GM23338 (cell line): ENCODE measurements around the gene TMEM116. TPM values are rescaled to one million over a fixed set of nuclear protein-coding genes. Genes with fewer than 3 reads are reported as not detected.

ENCODE experiments used
- ATAC-seq: fragments of 200-7000 bp; cut with Tn5 transposase; 3 replicates; pipeline ENCODE4 v1.9.1; 2020
- DNase-seq: peaks from one replicate; pipeline ENCODE4 v3.0.0-alpha.2; 2015; ENCODE audit warnings: low spot score
- H2AFZ ChIP-seq: fragments of 200-600 bp; sonication (generic); 2 replicates; pipeline ENCODE4 v1.8.0; 2016; ENCODE audit warnings: antibody characterized with exemption, mild to moderate bottlenecking, moderate library complexity
- H3F3A ChIP-seq: fragments of 200-600 bp; sonication (generic); replicated peaks from 2 replicates; pipeline ENCODE4 v1.8.0; 2017; ENCODE audit warnings: antibody characterized with exemption, mixed run types, low read depth
- H3K27ac ChIP-seq: fragments of 200-600 bp; sonication (generic); 2 replicates; pipeline ENCODE4 v1.6.1; 2016; ENCODE audit warnings: low read depth
- H3K27me3 ChIP-seq: fragments of 200-600 bp; sonication (generic); 2 replicates; pipeline ENCODE4 v1.8.0; 2016; ENCODE audit warnings: mild to moderate bottlenecking, mixed run types, moderate library complexity; ENCODE audit not compliant: insufficient read depth
- H3K36me3 ChIP-seq: fragments of 200-600 bp; sonication (generic); 2 replicates; pipeline ENCODE4 v1.8.0; 2016; ENCODE audit warnings: mild to moderate bottlenecking; ENCODE audit not compliant: insufficient read depth
- H3K4me1 ChIP-seq: fragments of 200-600 bp; sonication (generic); 2 replicates; pipeline ENCODE4 v1.8.0; 2016; ENCODE audit warnings: mild to moderate bottlenecking, moderate library complexity; ENCODE audit not compliant: insufficient read depth
- H3K4me2 ChIP-seq: fragments of 200-600 bp; sonication (generic); 2 replicates; pipeline ENCODE4 v1.7.1; 2017; ENCODE audit warnings: mixed run types
- H3K4me3 ChIP-seq: fragments of 200-600 bp; sonication (generic); 2 replicates; pipeline ENCODE4 v1.6.1; 2016; ENCODE audit warnings: mixed run types
- H3K79me2 ChIP-seq: fragments of 200-600 bp; sonication (generic); replicated peaks from 2 replicates; pipeline ENCODE4 v1.8.0; 2017; ENCODE audit warnings: mild to moderate bottlenecking; ENCODE audit not compliant: insufficient read depth
- H3K9me2 ChIP-seq: fragments of 200-600 bp; sonication (generic); 2 replicates; pipeline ENCODE4 v1.8.0; 2017; ENCODE audit not compliant: insufficient read depth
- H4K20me1 ChIP-seq: fragments of 200-600 bp; sonication (generic); replicated peaks from 2 replicates; pipeline ENCODE4 v1.8.0; 2017; ENCODE audit warnings: mild to moderate bottlenecking; ENCODE audit not compliant: insufficient read depth
- H3K27ac Mint-ChIP-seq: 2 replicates; pipeline ENCODE4 v1.8.0; 2020; ENCODE audit warnings: inconsistent platforms, mild to moderate bottlenecking, moderate library complexity, mixed read lengths
- H3K27me3 Mint-ChIP-seq: 3 replicates; pipeline ENCODE4 v1.8.0; 2022; ENCODE audit warnings: low read depth, mild to moderate bottlenecking, moderate library complexity, mixed read lengths, inconsistent platforms; ENCODE audit not compliant: insufficient read depth, poor library complexity
- H3K36me3 Mint-ChIP-seq: 3 replicates; pipeline ENCODE4 v1.8.0; 2021; ENCODE audit warnings: low read depth, mild to moderate bottlenecking, inconsistent platforms, moderate library complexity, mixed read lengths
- H3K4me1 Mint-ChIP-seq: 3 replicates; pipeline ENCODE4 v1.8.0; 2020; ENCODE audit warnings: mild to moderate bottlenecking, inconsistent platforms, mixed read lengths
- H3K4me3 Mint-ChIP-seq: 3 replicates; pipeline ENCODE4 v1.8.0; 2021; ENCODE audit warnings: moderate library complexity, mild to moderate bottlenecking, inconsistent platforms, mixed read lengths
- H3K9me3 Mint-ChIP-seq: 3 replicates; pipeline ENCODE4 v1.8.0; 2020; ENCODE audit warnings: moderate library complexity, mild to moderate bottlenecking, inconsistent platforms, mixed read lengths
- CREB1 ChIP-seq: fragments of 250-450 bp; sonication (Bioruptor Pico); IDR thresholded peaks from 2 replicates; pipeline ENCODE4 v1.5.0; 2020; ENCODE audit warnings: low read depth, mild to moderate bottlenecking, moderate library complexity
- EZH2 ChIP-seq: fragments of 200-600 bp; sonication (generic); IDR thresholded peaks from one replicate; pipeline ENCODE4 v1.8.0; 2017; ENCODE audit warnings: antibody characterized with exemption, mild to moderate bottlenecking, low read depth; ENCODE audit not compliant: unreplicated experiment
- EZH2phosphoT487 ChIP-seq: fragments of 200-600 bp; sonication (generic); IDR thresholded peaks from one replicate; pipeline ENCODE4 v1.8.1; 2018; ENCODE audit warnings: antibody characterized with exemption; ENCODE audit not compliant: unreplicated experiment
- POLR2AphosphoS5 ChIP-seq: IDR thresholded peaks from 2 replicates; pipeline ENCODE4 v1.6.1; 2016; ENCODE audit warnings: antibody characterized with exemption, low read depth
- ZNF114 ChIP-seq: fragments of 250-450 bp; sonication (Bioruptor Pico); IDR thresholded peaks from 2 replicates; pipeline ENCODE4 v1.5.0; 2020; ENCODE audit warnings: mild to moderate bottlenecking, moderate library complexity
- polyA plus RNA-seq: library from polyadenylated mRNA; unstranded; fragments of >200 nt; fragmentation: Nextera tagmentation; extraction: Ambion mirVana; gene quantifications from 2 replicates; pipeline ENCODE4 v1.2.1, GENCODE V29; 2016
- total RNA-seq: library from RNA; depleted of rRNA; stranded (reverse); fragments of >200 nt; shearing (Covaris generic); gene quantifications from 2 replicates; pipeline ENCODE4 v1.2.3, GENCODE V29; 2014
- TF ChIP-seq, protein P1 (sequence below): IDR thresholded peaks from 2 replicates; pipeline ENCODE4 v1.6.1; 2016; ENCODE audit warnings: antibody characterized with exemption
- TF ChIP-seq, protein P2 (sequence below): IDR thresholded peaks from one replicate; pipeline ENCODE4 v1.6.1; 2018; ENCODE audit warnings: antibody characterized with exemption; ENCODE audit not compliant: unreplicated experiment
- TF ChIP-seq, protein P3 (sequence below): fragments of 250-450 bp; sonication (Bioruptor Pico); IDR thresholded peaks from 2 replicates; pipeline ENCODE4 v1.5.0; 2020; ENCODE audit warnings: mild to moderate bottlenecking, moderate library complexity

The TMEM116 gene
- total and polyA plus RNA-seq, 2 experiments from 2014 or later, result 8.0 to 10.4 TPM

DNA sequence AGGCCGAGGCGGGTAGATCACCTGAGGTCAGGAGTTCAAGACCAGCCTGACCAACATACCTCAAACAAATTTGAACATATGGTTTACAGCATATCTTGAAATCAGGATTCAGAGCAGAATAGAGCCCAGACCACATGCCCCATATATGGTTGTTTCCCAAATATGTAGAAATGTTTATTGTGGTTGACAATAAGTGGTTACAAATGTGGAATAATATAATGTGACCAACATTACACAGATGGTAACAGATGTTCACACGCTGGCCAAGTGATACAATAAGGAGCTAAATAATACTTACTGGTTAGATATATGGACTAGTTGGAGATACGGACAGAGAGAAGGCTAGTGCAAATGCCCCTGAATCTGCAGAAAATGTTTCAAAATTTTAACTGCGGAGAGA is 85.6 kb downstream of the TMEM116 start:
- ATAC-seq (no peak), DNase-seq (no peak)
- no peaks in the 10 kb centered on the region for H3K4me1 Mint-ChIP-seq
- no peaks in the 10 kb centered on the region for H3K9me3 Mint-ChIP-seq
- H3K36me3 Mint-ChIP-seq, result no peaks in the 10 kb centered on the region
- no peak overlapping the region for H2AFZ ChIP-seq
- no peak overlapping the region for H3K4me3 Mint-ChIP-seq
- H3K27me3 ChIP-seq, result no peaks in the 10 kb centered on the region
- no peaks in the 10 kb centered on the region for H4K20me1 ChIP-seq
- H3K27ac ChIP-seq, result no peak overlapping the region
- H3K4me1 ChIP-seq, result no peaks in the 10 kb centered on the region
- TF ChIP-seq EZH2phosphoT487, result no peak
- TF ChIP-seq POLR2AphosphoS5, result no peak
- TF ChIP-seq, protein P1, sequence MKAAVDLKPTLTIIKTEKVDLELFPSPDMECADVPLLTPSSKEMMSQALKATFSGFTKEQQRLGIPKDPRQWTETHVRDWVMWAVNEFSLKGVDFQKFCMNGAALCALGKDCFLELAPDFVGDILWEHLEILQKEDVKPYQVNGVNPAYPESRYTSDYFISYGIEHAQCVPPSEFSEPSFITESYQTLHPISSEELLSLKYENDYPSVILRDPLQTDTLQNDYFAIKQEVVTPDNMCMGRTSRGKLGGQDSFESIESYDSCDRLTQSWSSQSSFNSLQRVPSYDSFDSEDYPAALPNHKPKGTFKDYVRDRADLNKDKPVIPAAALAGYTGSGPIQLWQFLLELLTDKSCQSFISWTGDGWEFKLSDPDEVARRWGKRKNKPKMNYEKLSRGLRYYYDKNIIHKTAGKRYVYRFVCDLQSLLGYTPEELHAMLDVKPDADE, result no peak
- TF ChIP-seq, protein P2, sequence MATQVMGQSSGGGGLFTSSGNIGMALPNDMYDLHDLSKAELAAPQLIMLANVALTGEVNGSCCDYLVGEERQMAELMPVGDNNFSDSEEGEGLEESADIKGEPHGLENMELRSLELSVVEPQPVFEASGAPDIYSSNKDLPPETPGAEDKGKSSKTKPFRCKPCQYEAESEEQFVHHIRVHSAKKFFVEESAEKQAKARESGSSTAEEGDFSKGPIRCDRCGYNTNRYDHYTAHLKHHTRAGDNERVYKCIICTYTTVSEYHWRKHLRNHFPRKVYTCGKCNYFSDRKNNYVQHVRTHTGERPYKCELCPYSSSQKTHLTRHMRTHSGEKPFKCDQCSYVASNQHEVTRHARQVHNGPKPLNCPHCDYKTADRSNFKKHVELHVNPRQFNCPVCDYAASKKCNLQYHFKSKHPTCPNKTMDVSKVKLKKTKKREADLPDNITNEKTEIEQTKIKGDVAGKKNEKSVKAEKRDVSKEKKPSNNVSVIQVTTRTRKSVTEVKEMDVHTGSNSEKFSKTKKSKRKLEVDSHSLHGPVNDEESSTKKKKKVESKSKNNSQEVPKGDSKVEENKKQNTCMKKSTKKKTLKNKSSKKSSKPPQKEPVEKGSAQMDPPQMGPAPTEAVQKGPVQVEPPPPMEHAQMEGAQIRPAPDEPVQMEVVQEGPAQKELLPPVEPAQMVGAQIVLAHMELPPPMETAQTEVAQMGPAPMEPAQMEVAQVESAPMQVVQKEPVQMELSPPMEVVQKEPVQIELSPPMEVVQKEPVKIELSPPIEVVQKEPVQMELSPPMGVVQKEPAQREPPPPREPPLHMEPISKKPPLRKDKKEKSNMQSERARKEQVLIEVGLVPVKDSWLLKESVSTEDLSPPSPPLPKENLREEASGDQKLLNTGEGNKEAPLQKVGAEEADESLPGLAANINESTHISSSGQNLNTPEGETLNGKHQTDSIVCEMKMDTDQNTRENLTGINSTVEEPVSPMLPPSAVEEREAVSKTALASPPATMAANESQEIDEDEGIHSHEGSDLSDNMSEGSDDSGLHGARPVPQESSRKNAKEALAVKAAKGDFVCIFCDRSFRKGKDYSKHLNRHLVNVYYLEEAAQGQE, result no peak
- TF ChIP-seq EZH2, result no peak
- TF ChIP-seq CREB1 (CRISPR knock-in tag), result no peak
- TF ChIP-seq ZNF114 (CRISPR knock-in tag), result no peak
- TF ChIP-seq, protein P3, sequence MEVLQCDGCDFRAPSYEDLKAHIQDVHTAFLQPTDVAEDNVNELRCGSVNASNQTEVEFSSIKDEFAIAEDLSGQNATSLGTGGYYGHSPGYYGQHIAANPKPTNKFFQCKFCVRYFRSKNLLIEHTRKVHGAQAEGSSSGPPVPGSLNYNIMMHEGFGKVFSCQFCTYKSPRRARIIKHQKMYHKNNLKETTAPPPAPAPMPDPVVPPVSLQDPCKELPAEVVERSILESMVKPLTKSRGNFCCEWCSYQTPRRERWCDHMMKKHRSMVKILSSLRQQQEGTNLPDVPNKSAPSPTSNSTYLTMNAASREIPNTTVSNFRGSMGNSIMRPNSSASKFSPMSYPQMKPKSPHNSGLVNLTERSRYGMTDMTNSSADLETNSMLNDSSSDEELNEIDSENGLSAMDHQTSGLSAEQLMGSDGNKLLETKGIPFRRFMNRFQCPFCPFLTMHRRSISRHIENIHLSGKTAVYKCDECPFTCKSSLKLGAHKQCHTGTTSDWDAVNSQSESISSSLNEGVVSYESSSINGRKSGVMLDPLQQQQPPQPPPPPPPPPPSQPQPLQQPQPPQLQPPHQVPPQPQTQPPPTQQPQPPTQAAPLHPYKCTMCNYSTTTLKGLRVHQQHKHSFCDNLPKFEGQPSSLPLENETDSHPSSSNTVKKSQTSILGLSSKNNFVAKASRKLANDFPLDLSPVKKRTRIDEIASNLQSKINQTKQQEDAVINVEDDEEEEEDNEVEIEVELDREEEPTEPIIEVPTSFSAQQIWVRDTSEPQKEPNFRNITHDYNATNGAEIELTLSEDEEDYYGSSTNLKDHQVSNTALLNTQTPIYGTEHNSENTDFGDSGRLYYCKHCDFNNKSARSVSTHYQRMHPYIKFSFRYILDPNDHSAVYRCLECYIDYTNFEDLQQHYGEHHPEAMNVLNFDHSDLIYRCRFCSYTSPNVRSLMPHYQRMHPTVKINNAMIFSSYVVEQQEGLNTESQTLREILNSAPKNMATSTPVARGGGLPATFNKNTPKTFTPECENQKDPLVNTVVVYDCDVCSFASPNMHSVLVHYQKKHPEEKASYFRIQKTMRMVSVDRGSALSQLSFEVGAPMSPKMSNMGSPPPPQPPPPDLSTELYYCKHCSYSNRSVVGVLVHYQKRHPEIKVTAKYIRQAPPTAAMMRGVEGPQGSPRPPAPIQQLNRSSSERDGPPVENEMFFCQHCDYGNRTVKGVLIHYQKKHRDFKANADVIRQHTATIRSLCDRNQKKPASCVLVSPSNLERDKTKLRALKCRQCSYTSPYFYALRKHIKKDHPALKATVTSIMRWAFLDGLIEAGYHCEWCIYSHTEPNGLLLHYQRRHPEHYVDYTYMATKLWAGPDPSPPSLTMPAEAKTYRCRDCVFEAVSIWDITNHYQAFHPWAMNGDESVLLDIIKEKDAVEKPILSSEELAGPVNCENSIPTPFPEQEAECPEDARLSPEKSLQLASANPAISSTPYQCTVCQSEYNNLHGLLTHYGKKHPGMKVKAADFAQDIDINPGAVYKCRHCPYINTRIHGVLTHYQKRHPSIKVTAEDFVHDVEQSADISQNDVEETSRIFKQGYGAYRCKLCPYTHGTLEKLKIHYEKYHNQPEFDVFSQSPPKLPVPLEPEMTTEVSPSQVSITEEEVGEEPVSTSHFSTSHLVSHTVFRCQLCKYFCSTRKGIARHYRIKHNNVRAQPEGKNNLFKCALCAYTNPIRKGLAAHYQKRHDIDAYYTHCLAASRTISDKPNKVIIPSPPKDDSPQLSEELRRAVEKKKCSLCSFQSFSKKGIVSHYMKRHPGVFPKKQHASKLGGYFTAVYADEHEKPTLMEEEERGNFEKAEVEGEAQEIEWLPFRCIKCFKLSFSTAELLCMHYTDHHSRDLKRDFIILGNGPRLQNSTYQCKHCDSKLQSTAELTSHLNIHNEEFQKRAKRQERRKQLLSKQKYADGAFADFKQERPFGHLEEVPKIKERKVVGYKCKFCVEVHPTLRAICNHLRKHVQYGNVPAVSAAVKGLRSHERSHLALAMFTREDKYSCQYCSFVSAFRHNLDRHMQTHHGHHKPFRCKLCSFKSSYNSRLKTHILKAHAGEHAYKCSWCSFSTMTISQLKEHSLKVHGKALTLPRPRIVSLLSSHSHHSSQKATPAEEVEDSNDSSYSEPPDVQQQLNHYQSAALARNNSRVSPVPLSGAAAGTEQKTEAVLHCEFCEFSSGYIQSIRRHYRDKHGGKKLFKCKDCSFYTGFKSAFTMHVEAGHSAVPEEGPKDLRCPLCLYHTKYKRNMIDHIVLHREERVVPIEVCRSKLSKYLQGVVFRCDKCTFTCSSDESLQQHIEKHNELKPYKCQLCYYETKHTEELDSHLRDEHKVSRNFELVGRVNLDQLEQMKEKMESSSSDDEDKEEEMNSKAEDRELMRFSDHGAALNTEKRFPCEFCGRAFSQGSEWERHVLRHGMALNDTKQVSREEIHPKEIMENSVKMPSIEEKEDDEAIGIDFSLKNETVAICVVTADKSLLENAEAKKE (CRISPR knock-in tag), result no peak
- no peaks in the 10 kb centered on the region for H3K79me2 ChIP-seq
- H3K4me2 ChIP-seq, result no peak overlapping the region
- H3K9me2 ChIP-seq, result no peaks in the 10 kb centered on the region
- no peaks in the 10 kb centered on the region for H3K36me3 ChIP-seq
- no peaks in the 10 kb centered on the region for H3F3A ChIP-seq
- H3K27me3 Mint-ChIP-seq, result no peaks in the 10 kb centered on the region
- no peak overlapping the region for H3K27ac Mint-ChIP-seq
- H3K4me3 ChIP-seq, result no peak overlapping the region
